ENCODE results near the gene ZNF592.

- peak in 1 of 11 experiments; percentile 9 for TF ChIP-seq CTCF (IDR thresholded peaks at IDR 0.05 in 8 of 11, conservative IDR thresholded peaks at IDR 0.05 in 3 of 11)
- peak in 1 of 3 donors; percentile 72 for TF ChIP-seq POLR2AphosphoS5 (IDR thresholded peaks at IDR 0.05)
- TF ChIP-seq POLR2A (IDR thresholded peaks at IDR 0.05): no peak
Observed at GRCh38 chr15:84725001-84725491, 23.3 kb upstream of the ZNF592 start.

Measured in spleen (tissue), 7 donors.